GM21528 (cell line): Measurements from ENCODE around the gene CPA4.
"Not testable (repeated sequence)": the region's sequence is repeated elsewhere in the genome, so short reads cannot be mapped to it uniquely, and the experiment has no call there.

Experiments
- ATAC-seq: cut with Tn5 transposase; IDR thresholded peaks from one replicate; pipeline ENCODE4 v1.9.1; 2021; ENCODE audit warnings: mild to moderate bottlenecking, moderate library complexity; ENCODE audit not compliant: unreplicated experiment, low FRiP score

Gene CPA4

GRCh38 chr7:130292682-130293257, at the start of gene CPA4:
CPA4 (plus strand) TSS chr7:130293161; CDS start chr7:130293181, 20 bp downstream.
- no peak for ATAC-seq

GRCh38 chr7:130243486-130243885, 49.5 kb upstream of the CPA4 start:
- not testable (repeated sequence) for ATAC-seq

- not testable (repeated sequence) for ATAC-seq
These were observed 46.5 kb upstream of the CPA4 start for GRCh38 chr7:130246491-130246890.

- not testable (repeated sequence) for ATAC-seq
These were observed 44.1 kb upstream of the CPA4 start for GRCh38 chr7:130248842-130249241.

- not testable (repeated sequence) for ATAC-seq
These were observed 43.3 kb upstream of the CPA4 start for GRCh38 chr7:130249626-130250025.

GRCh38 chr7:130254555-130254954, 38.4 kb upstream of the CPA4 start:
- no peak for ATAC-seq

GRCh38 chr7:130256704-130257103, 36.3 kb upstream of the CPA4 start:
- no peak for ATAC-seq

- no peak for ATAC-seq
These were observed 34.4 kb upstream of the CPA4 start for GRCh38 chr7:130258494-130259078.

- ATAC-seq = no peak
These were observed 30.5 kb upstream of the CPA4 start for GRCh38 chr7:130262448-130262847.

- no peak for ATAC-seq
These were observed 29.8 kb upstream of the CPA4 start for GRCh38 chr7:130263130-130263529.

- no peak for ATAC-seq
These were observed 26.6 kb upstream of the CPA4 start, which contains the start of gene CPA2 for GRCh38 chr7:130266258-130266960. CPA2 (plus strand) TSS chr7:130266863; CDS start chr7:130266882, 19 bp downstream.

GRCh38 chr7:130266961-130267321, 26.0 kb upstream of the CPA4 start:
- ATAC-seq = no peak

- no peak for ATAC-seq
These were observed 24.3 kb upstream of the CPA4 start for GRCh38 chr7:130268463-130269317.

- no peak for ATAC-seq
These were observed 23.7 kb upstream of the CPA4 start for GRCh38 chr7:130269318-130269694.

GRCh38 chr7:130270947-130271800, 21.8 kb upstream of the CPA4 start:
- no peak for ATAC-seq

GRCh38 chr7:130272381-130273080, 20.4 kb upstream of the CPA4 start:
- ATAC-seq = no peak

- ATAC-seq = no peak
These were observed 19.7 kb upstream of the CPA4 start for GRCh38 chr7:130273081-130273932.

- ATAC-seq = no peak
These were observed 19.1 kb upstream of the CPA4 start for GRCh38 chr7:130273933-130274255.

GRCh38 chr7:130274296-130274695, 18.7 kb upstream of the CPA4 start:
- no peak for ATAC-seq
